A673 (cell line): ENCODE measurements around the gene CASQ2. TPM values are rescaled to one million over a fixed set of nuclear protein-coding genes. Genes with fewer than 3 reads are reported as not detected.

ENCODE experiments used
- BruUV-seq: library from RNA; stranded (reverse); fragments of 400-500 nt; replicated peaks from 2 replicates; lab custom pipeline; 2021; lab: Mats Ljungman, UMichigan
- CTCF ChIA-PET: fragments of 300-600 bp; sonication (Branson Sonifier 250); formaldehyde crosslinking; loops from one replicate; lab custom pipeline; 2022; ENCODE audit warnings: antibody characterized with exemption; lab: Charles Lee
- POLR2A ChIA-PET: fragments of 300-600 bp; sonication (Branson Sonifier 250); formaldehyde crosslinking; loops from one replicate; lab custom pipeline; 2022; ENCODE audit warnings: antibody characterized with exemption; ENCODE audit not compliant: low non-redundant PET; lab: Charles Lee
- DNase-seq: peaks from one replicate; pipeline ENCODE4 v3.0.0-alpha.2; 2015; ENCODE audit warnings: low spot score
- H3K27ac ChIP-seq: fragments of 200-600 bp; sonication (generic); 2 replicates; pipeline ENCODE4 v1.5.1; 2016; ENCODE audit warnings: mixed run types, low read depth, mild to moderate bottlenecking, mixed read lengths, antibody characterized with exemption, low read length; ENCODE audit not compliant: poor library complexity, severe bottlenecking
- H3K27me3 ChIP-seq: fragments of 200-600 bp; sonication (generic); replicated peaks from 2 replicates; pipeline ENCODE4 v1.6.1; 2017; ENCODE audit warnings: mixed run types, low read depth, mild to moderate bottlenecking, mixed read lengths, antibody characterized with exemption, low read length; ENCODE audit not compliant: insufficient read depth, poor library complexity
- H3K36me3 ChIP-seq: fragments of 200-600 bp; sonication (generic); 2 replicates; pipeline ENCODE4 v1.6.1; 2016; ENCODE audit warnings: mixed run types, mild to moderate bottlenecking, mixed read lengths, antibody characterized with exemption, low read length; ENCODE audit not compliant: insufficient read depth, poor library complexity, severe bottlenecking
- H3K4me1 ChIP-seq: fragments of 200-600 bp; sonication (generic); 2 replicates; pipeline ENCODE4 v1.6.1; 2017; ENCODE audit warnings: mixed run types, mild to moderate bottlenecking, mixed read lengths, antibody characterized with exemption, low read length; ENCODE audit not compliant: insufficient read depth, poor library complexity, severe bottlenecking
- H3K4me3 ChIP-seq: fragments of 200-600 bp; sonication (generic); 2 replicates; pipeline ENCODE4 v1.5.1; 2016; ENCODE audit warnings: low read depth, mixed run types, mild to moderate bottlenecking, mixed read lengths, low read length; ENCODE audit not compliant: poor library complexity, severe bottlenecking
- H3K9me3 ChIP-seq: fragments of 200-600 bp; sonication (generic); 2 replicates; pipeline ENCODE4 v1.6.1; 2016; ENCODE audit warnings: mixed run types, low read depth, mild to moderate bottlenecking, mixed read lengths, antibody characterized with exemption, low read length; ENCODE audit not compliant: poor library complexity, severe bottlenecking
- CTCF ChIP-seq: fragments of 300-800, 200-600 bp; sonication (generic); conservative IDR thresholded peaks from 2 replicates; pipeline ENCODE4 v1.5.1; 2017; ENCODE audit warnings: low read depth, mild to moderate bottlenecking, antibody characterized with exemption, low read length, moderate library complexity, mixed read lengths
- EZH2 ChIP-seq: fragments of 200-600 bp; sonication (generic); IDR thresholded peaks from 2 replicates; pipeline ENCODE4 v1.6.1; 2017; ENCODE audit warnings: borderline replicate concordance, low read depth, mild to moderate bottlenecking, mixed read lengths, antibody characterized with exemption, low read length; ENCODE audit not compliant: poor library complexity, severe bottlenecking
- intact Hi-C: fragments of 100-400 bp; cut with micrococcal nuclease; formaldehyde crosslinking; loops from one replicate; pipeline ENCODE4 v1.10.0; 2022; ENCODE audit not compliant: unreplicated experiment
- total RNA-seq: library from RNA; stranded (reverse); gene quantifications from 2 replicates; pipeline ENCODE4 v1.2.3, GENCODE V29; 2021

The CASQ2 gene
- total RNA-seq, 1 experiment from 2014 or later = 0.52 TPM

DNA sequence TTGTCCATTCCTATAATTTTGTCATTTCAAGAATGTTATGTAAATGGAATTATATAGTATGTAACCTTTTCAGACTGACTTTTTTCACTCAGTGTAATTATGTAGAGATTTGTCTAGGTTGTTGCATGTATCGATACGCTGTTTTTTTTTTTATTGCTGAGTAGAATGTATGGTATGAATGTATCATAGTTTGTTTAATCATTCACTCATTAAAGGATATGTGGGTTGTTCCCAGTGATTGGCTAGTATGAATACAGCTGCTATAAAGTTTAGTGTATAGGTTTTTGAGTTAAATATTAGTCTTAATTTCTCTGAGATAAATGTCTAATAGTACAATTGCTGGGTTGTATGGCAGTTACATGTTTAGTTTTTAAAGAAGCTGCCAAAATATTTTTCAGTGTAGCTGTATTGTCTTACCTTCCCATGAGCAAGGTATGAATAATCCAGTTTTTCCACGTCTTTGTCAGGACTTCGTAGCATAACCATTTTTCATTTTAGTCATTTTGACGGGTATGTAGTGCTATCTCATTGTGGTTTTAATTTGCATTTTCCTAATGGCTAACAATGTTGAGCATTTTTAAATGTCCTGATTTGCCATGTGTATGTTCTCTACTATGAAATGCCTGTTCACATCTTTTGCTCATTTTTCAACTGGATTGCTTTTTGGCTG is 22.4 kb downstream of the CASQ2 start:
- Histone ChIP-seq H3K4me1 (no peaks in the 10 kb centered on the region), H3K27me3 (no peaks in the 10 kb centered on the region), H3K4me3 (no peak overlapping the region), H3K27ac (no peak overlapping the region), H3K36me3 (no peaks in the 10 kb centered on the region), H3K9me3 (no peaks in the 10 kb centered on the region)
- ChIA-PET POLR2A (no interaction called here), CTCF (no interaction called here)
- TF ChIP-seq CTCF (no peak), EZH2 (no peak)
- no peak for DNase-seq
- no TSS peak for BruUV-seq
- intact Hi-C loops = no loop called here

DNA sequence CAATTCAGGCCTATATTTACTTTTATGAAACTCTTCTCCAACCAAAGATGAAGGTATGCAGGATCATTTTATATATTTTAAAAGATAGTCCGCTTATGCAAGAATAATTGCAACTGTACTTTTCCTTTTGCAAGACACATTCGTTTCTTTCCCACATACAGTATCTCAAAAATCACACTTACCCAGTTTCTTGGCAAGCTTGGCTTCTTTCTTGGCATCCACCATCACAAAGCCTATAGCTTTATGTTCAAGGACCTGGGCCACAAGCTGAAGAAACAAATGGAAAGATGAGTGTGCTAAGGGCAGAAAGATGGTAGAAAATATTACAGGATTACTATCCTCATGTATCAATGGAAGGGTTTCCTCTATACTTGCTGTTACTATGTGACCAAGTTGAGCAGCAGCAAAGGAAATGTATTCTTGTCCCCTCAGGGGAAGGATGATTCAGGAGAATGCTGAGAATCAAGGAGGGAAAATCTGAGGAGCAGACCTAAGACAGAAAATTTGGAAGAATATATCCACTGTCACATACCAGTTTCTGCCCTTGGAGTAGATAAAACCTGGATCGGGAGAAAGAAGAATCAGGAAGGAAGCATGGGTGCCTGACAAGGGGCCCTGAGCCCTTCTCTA is 23.8 kb downstream of the CASQ2 start:
- CTCF ChIA-PET = no interaction called here

GRCh38 chr1:115740811-115741210 is 27.7 kb downstream of the CASQ2 start:
- BruUV-seq = no TSS peak
- TF ChIP-seq EZH2 (no peak), CTCF (no peak)
- ChIA-PET CTCF (no interaction called here), POLR2A (no interaction called here)
- intact Hi-C loops = no loop called here
- no peak overlapping the region for H3K4me3 ChIP-seq
- H3K36me3 ChIP-seq = no peaks in the 10 kb centered on the region
- no peaks in the 10 kb centered on the region for H3K4me1 ChIP-seq
- H3K27ac ChIP-seq = no peak overlapping the region
- DNase-seq = no peak
- H3K27me3 ChIP-seq = no peaks in the 10 kb centered on the region
- no peaks in the 10 kb centered on the region for H3K9me3 ChIP-seq

More for the DNA sequence above, 23.8 kb downstream of the CASQ2 start:
- Histone ChIP-seq H3K27ac (no peak overlapping the region), H3K9me3 (no peaks in the 10 kb centered on the region), H3K4me3 (no peak overlapping the region), H3K36me3 (no peaks in the 10 kb centered on the region), H3K4me1 (no peaks in the 10 kb centered on the region), H3K27me3 (no peaks in the 10 kb centered on the region)
- TF ChIP-seq CTCF (no peak), EZH2 (no peak)
- no peak for DNase-seq
- intact Hi-C loops = no loop called here
- BruUV-seq = no TSS peak
- POLR2A ChIA-PET = no interaction called here
